GM10266 (cell line): ENCODE results near the gene AKAP6.

Experiments
- DNase-seq: peaks from one replicate; pipeline ENCODE4 v3.0.0; 2012; ENCODE audit errors: extremely low spot score
- TF ChIP-seq, protein P1 (sequence below): IDR thresholded peaks from 2 replicates; pipeline ENCODE4 v1.5.1; 2012; ENCODE audit warnings: mild to moderate bottlenecking, low read depth; ENCODE audit not compliant: control insufficient read depth, insufficient read depth; ENCODE audit errors: missing control alignments

The AKAP6 gene

DNA sequence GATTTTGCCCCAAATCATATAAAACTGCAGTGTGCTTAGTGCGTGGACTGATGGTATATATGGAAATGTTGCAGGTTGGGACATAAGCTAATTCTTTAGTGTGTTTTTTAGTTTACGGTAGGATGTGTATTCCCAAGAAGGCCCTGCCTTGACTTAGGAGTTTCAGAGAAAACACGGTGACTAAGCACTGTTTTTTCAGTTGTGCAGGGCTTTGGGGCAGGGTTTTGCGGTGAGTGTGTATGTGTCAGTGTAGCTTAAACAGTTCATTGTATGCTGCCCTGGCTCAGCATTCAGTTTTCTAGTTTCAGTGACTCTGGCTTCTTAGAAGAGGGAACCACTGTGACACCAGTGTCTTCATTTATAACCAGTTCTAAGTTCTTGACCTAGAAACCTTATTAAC, 101.2 kb downstream of the AKAP6 start:
- TF ChIP-seq, protein P1, sequence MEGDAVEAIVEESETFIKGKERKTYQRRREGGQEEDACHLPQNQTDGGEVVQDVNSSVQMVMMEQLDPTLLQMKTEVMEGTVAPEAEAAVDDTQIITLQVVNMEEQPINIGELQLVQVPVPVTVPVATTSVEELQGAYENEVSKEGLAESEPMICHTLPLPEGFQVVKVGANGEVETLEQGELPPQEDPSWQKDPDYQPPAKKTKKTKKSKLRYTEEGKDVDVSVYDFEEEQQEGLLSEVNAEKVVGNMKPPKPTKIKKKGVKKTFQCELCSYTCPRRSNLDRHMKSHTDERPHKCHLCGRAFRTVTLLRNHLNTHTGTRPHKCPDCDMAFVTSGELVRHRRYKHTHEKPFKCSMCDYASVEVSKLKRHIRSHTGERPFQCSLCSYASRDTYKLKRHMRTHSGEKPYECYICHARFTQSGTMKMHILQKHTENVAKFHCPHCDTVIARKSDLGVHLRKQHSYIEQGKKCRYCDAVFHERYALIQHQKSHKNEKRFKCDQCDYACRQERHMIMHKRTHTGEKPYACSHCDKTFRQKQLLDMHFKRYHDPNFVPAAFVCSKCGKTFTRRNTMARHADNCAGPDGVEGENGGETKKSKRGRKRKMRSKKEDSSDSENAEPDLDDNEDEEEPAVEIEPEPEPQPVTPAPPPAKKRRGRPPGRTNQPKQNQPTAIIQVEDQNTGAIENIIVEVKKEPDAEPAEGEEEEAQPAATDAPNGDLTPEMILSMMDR: no peak

DNA sequence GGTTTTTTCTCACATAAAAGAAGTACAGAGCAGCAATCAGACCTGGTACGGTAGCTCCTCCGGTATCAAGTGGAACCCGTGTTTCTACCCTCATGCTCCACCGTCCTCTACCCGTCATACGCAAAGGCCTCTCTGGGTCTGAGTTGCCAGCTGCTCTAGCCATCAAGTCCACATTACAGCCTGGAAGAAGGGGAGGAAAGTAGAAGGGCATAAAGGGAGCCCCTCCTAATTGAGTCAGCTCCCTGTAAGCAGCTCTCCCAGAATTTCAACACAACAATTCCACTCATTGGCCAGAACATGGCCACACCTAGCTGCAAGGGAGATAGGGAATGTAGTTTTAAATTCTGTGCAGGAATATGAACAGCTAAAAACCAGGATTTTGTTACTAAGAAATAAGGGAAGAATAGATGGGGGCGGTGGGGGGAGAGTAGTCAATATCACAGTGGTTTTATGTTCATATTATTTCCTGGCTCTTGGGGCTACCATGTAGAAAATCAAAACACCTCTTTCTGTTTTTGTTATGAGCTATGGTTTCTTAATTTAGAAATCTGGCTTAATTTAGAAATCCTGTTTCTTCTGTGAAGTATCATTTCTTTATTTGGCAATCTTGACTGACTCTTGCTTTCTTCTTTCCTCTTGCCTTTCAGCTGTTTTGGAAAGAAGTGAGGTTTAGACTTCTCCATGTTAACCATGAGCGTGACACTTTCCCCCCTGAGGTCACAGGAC, 103.9 kb downstream of the AKAP6 start:
- TF ChIP-seq, protein P1: no peak
- DNase-seq: no peak

More for the DNA sequence above, 101.2 kb downstream of the AKAP6 start:
- no peak for DNase-seq

DNA sequence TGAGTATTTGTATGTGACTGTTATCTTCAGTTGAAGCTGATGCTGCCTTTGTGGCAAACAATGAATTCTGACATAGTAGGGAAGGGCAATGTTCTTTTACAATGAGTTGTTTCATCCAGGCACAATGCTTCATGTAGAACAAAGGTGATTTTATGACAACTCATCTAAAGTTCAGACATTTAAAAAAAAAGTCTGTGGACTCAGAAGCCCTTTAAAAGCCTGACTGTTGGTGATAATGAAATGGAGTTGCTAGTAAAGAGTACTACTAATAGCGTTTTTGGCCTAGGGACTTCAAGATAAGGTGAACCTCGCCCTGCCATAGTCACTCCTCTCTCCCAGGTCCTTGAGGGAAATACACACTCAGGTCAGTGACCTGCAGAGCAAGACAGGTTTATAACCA, 105.1 kb downstream of the AKAP6 start:
- no peak for DNase-seq
- TF ChIP-seq, protein P1: no peak

DNA sequence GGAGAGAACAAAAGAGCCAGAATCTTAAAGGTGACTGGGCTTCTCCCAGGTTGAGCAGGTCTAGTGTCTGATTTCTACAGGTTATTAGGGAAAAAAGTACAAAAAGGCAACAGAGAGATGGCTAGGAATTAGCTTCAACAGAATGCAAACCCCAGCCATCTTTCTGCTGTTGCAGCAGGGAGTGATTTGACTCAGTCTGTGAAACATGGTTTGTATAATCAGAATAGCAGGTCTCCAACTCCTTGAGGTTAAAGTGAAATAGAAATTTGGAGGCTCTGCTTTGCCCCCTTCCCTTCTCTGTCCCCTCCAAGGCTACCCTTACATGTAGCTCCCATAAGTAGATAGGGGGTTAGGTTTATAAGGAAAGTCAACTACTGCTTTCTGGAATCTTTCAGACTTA, 105.8 kb downstream of the AKAP6 start:
- TF ChIP-seq, protein P1: no peak
- no peak for DNase-seq

DNA sequence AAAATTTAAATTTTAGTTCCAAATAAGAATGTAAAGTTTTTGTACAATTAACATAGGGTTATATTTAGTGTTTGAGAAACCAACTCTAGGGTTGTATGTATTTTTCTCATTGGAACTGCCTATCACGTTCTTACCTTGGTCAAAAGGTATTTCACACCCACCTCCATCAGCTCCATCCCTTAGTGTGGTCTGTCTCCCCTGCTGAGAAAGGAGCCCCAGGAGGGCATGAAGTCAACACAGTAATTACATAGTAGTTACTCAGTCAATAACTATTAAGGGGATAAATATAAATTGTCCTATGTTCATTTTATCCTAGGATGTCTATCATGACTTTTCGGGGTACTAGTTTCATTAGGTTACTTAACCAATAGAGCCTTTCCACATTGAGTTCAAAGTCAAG, 106.3 kb downstream of the AKAP6 start:
- no peak for DNase-seq
- TF ChIP-seq, protein P1: no peak

DNA sequence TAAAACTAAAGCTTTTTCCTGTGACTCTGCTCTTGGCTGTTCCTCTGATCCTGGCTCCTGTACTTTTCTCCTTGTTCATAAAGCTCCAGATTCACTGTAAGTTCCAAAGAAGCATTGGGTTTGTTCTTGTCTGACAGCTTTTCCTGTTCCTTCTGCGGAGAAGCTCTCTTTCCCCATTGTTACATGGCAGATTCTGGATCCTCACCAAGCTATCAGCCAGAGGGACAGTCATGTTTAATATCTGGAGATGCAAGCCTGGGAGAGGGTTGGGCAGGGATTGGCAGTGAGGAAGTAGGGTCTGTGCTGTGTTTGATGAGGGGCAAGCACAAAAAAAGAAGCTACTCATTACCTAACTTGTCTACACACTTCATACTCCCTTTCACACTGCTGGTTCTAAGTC, 107.9 kb downstream of the AKAP6 start:
- DNase-seq: no peak
- TF ChIP-seq, protein P1: no peak

DNA sequence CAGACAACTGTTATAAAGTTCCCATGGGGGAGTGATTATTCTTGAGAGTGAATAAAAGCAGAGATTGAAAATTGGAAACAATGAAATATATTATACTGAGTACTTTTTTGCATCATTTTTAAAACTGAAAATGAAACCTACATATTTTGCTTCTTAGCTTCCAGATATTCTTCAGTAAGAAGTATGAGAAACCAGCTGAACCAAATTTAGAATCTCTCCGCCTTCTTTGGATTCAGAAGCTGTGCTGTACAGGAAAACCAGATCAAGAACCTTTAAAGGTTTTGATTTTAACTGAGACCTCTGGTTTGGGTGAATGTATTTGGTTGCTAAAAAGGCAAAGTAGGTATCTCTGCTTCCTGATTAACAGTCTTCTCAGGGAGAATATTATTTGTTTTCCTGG, 109.4 kb downstream of the AKAP6 start:
- DNase-seq: no peak
- TF ChIP-seq, protein P1: no peak
